H9 (cell line): ENCODE data around the gene SLC47A2. TPM values are rescaled to one million over a fixed set of nuclear protein-coding genes. Genes with fewer than 3 reads are reported as not detected.
A peak's percentile ranks its signal among the peaks of the same experiment; 100 is the strongest.

Source experiments
- DNase-seq: peaks from one replicate; pipeline ENCODE4 v3.0.0-alpha.2; 2017
- H2AFZ ChIP-seq: one replicate; pipeline ENCODE4 v1.6.1; 2013; ENCODE audit warnings: mild to moderate bottlenecking, low read length, control low read depth, moderate library complexity
- H2AK5ac ChIP-seq: 2 replicates; pipeline ENCODE4 v1.6.1; 2013; ENCODE audit warnings: low read length, control low read depth, mixed read lengths; ENCODE audit not compliant: insufficient read length
- H2BK120ac ChIP-seq: one replicate; pipeline ENCODE4 v1.6.1; 2013; ENCODE audit warnings: low read depth, mild to moderate bottlenecking, low read length, control low read depth, inconsistent platforms; ENCODE audit not compliant: poor library complexity, severe bottlenecking
- H2BK12ac ChIP-seq: 2 replicates; pipeline ENCODE4 v1.6.1; 2013; ENCODE audit warnings: low read length, control low read depth, mixed read lengths, low read depth; ENCODE audit not compliant: insufficient read length
- H2BK15ac ChIP-seq: 2 replicates; pipeline ENCODE4 v1.6.1; 2013; ENCODE audit warnings: low read depth, low read length, control low read depth
- H2BK20ac ChIP-seq: one replicate; pipeline ENCODE4 v1.6.1; 2013; ENCODE audit warnings: low read depth, mild to moderate bottlenecking, low read length, control low read depth, inconsistent platforms; ENCODE audit not compliant: poor library complexity, severe bottlenecking
- H2BK5ac ChIP-seq: 2 replicates; pipeline ENCODE4 v1.6.1; 2013; ENCODE audit warnings: low read length, control low read depth, mixed read lengths; ENCODE audit not compliant: insufficient read length
- H3K14ac ChIP-seq: 2 replicates; pipeline ENCODE4 v1.6.1; 2013; ENCODE audit warnings: low read length, control low read depth; ENCODE audit not compliant: insufficient read depth
- H3K18ac ChIP-seq: 2 replicates; pipeline ENCODE4 v1.6.1; 2013; ENCODE audit warnings: low read depth, mild to moderate bottlenecking, mixed read lengths, low read length, control low read depth; ENCODE audit not compliant: insufficient read length
- H3K23ac ChIP-seq: 2 replicates; pipeline ENCODE4 v1.6.1; 2013; ENCODE audit warnings: low read length, control low read depth, mixed read lengths, low read depth; ENCODE audit not compliant: insufficient read length
- H3K23me2 ChIP-seq: 2 replicates; pipeline ENCODE4 v1.6.1; 2013; ENCODE audit warnings: low read depth, mild to moderate bottlenecking, mixed read lengths, low read length, control low read depth; ENCODE audit not compliant: insufficient read length, poor library complexity, severe bottlenecking
- H3K27ac ChIP-seq: 2 replicates; pipeline ENCODE4 v1.5.1; 2013; ENCODE audit warnings: low read length, control low read depth, mixed read lengths, low read depth; ENCODE audit not compliant: insufficient read length
- H3K27me3 ChIP-seq: 2 replicates; pipeline ENCODE4 v1.6.1; 2013; ENCODE audit warnings: low read length, control low read depth, inconsistent platforms; ENCODE audit not compliant: insufficient read depth
- H3K4ac ChIP-seq: 2 replicates; pipeline ENCODE4 v1.6.1; 2013; ENCODE audit warnings: low read depth, mild to moderate bottlenecking, control low read depth, inconsistent platforms, low read length, moderate library complexity
- H3K4me1 ChIP-seq: 2 replicates; pipeline ENCODE4 v1.6.1; 2013; ENCODE audit warnings: low read length, control low read depth, inconsistent platforms; ENCODE audit not compliant: insufficient read depth
- H3K4me2 ChIP-seq: 2 replicates; pipeline ENCODE4 v1.6.1; 2013; ENCODE audit warnings: low read length, control low read depth, mixed read lengths; ENCODE audit not compliant: insufficient read length, insufficient read depth
- H3K56ac ChIP-seq: 2 replicates; pipeline ENCODE4 v1.6.1; 2013; ENCODE audit warnings: low read depth, mild to moderate bottlenecking, mixed read lengths, low read length, control low read depth; ENCODE audit not compliant: insufficient read length
- H3K79me1 ChIP-seq: 2 replicates; pipeline ENCODE4 v1.6.1; 2013; ENCODE audit warnings: low read depth, mild to moderate bottlenecking, moderate library complexity, low read length, control low read depth, inconsistent platforms; ENCODE audit not compliant: insufficient read depth, poor library complexity, severe bottlenecking
- H3K79me2 ChIP-seq: 2 replicates; pipeline ENCODE4 v1.6.1; 2013; ENCODE audit warnings: low read length, control low read depth, inconsistent platforms; ENCODE audit not compliant: insufficient read depth
- H3K9ac ChIP-seq: 2 replicates; pipeline ENCODE4 v1.6.1; 2013; ENCODE audit warnings: low read length, control low read depth, mixed read lengths; ENCODE audit not compliant: insufficient read length; ENCODE audit errors: extremely low read depth
- H3K9me3 ChIP-seq: one replicate; pipeline ENCODE4 v1.6.1; 2013; ENCODE audit warnings: low read depth, low read length, inconsistent platforms; ENCODE audit not compliant: control insufficient read depth
- H3T11ph ChIP-seq: one replicate; pipeline ENCODE4 v1.6.1; 2013; ENCODE audit warnings: mild to moderate bottlenecking, low read length, control low read depth, inconsistent platforms
- H4K20me1 ChIP-seq: one replicate; pipeline ENCODE4 v1.6.1; 2013; ENCODE audit not compliant: control insufficient read depth, insufficient read length, insufficient read depth
- H4K5ac ChIP-seq: 2 replicates; pipeline ENCODE4 v1.6.1; 2013; ENCODE audit warnings: low read depth, mild to moderate bottlenecking, mixed read lengths, low read length, control low read depth; ENCODE audit not compliant: insufficient read length
- H4K8ac ChIP-seq: replicated peaks from 2 replicates; pipeline ENCODE4 v1.6.1; 2013; ENCODE audit warnings: low read length, control low read depth, mixed read lengths, low read depth; ENCODE audit not compliant: insufficient read length
- H4K91ac ChIP-seq: 2 replicates; pipeline ENCODE4 v1.6.1; 2013; ENCODE audit warnings: low read depth, mild to moderate bottlenecking, moderate library complexity, mixed read lengths, low read length, control low read depth; ENCODE audit not compliant: insufficient read length
- H3K27ac Mint-ChIP-seq, 3 experiments: 2 replicates in 2 of 3; 3 replicates in 1 of 3; pipeline ENCODE4 v1.8.0; 2020 to 2021; ENCODE audit warnings: mixed read lengths in 3 of 3, mild to moderate bottlenecking in 1 of 3, moderate library complexity in 1 of 3
- H3K27me3 Mint-ChIP-seq: 2 replicates; pipeline ENCODE4 v1.8.0; 2021; ENCODE audit warnings: low read depth, mild to moderate bottlenecking, moderate library complexity, mixed read lengths
- H3K36me3 Mint-ChIP-seq, 3 experiments: 2 replicates in 2 of 3; 3 replicates in 1 of 3; pipeline ENCODE4 v1.8.0; 2020 to 2021; ENCODE audit warnings: low read depth in 3 of 3, mixed read lengths in 3 of 3; ENCODE audit not compliant: insufficient read depth in 1 of 3
- H3K4me1 Mint-ChIP-seq, 2 experiments: 2 replicates each; pipeline ENCODE4 v1.8.0; 2020; ENCODE audit warnings: mixed read lengths in 2 of 2
- H3K4me3 Mint-ChIP-seq, 2 experiments: 2 replicates in 1 of 2; 3 replicates in 1 of 2; pipeline ENCODE4 v1.8.0; 2020 to 2021; ENCODE audit warnings: mild to moderate bottlenecking in 2 of 2, mixed read lengths in 2 of 2, moderate library complexity in 1 of 2
- H3K9me3 Mint-ChIP-seq, 2 experiments: 2 replicates in 1 of 2; 3 replicates in 1 of 2; pipeline ENCODE4 v1.8.0; 2020; ENCODE audit warnings: mild to moderate bottlenecking in 2 of 2, mixed read lengths in 2 of 2, moderate library complexity in 1 of 2
- CTCF ChIP-seq: fragments of 200-600 bp; sonication (generic); conservative IDR thresholded peaks from 3 replicates; pipeline ENCODE4 v1.8.0; 2021; ENCODE audit warnings: antibody characterized with exemption, mild to moderate bottlenecking
- WGBS: extraction: QIAGEN DNeasy Blood & Tissue Kit; methylation state at CpG from one replicate; pipeline ENCODE4 v1.1.7; 2013; ENCODE audit warnings: missing lambda C conversion rate, low lambda C conversion rate, mixed read lengths; ENCODE audit not compliant: insufficient read length; ENCODE audit errors: extremely low coverage; 5-methylcytosine and 5-hydroxymethylcytosine counted together
- total RNA-seq: library from RNA; stranded (reverse); gene quantifications from 2 replicates; pipeline ENCODE4 v1.2.1, GENCODE V29; 2021

The SLC47A2 gene
- total RNA-seq, 1 experiment from 2014 or later: not detected

DNA sequence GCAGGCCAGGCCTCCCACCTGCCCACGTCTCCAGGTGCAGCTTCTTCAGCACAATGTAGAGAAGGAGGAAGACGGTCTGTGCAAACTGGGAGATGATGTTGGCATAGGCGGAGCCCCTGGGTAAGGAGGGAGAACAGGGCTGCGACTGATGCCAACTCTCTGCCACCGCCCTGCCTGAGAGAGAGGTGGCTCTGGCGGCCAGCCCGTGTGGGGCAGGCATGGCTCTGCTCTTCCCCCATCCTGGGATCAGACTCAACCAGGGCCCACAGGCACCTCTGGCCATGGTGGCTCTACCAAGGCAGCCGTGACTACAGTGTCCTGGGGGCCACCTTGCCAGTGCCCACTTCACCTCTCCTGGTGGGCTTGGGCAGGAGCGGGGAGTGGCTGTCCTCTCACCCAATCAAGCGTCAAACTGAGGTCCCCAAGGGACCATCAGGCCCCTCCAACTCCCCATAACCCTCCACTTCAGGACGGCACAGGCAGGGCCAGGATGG is 8.6 kb downstream of the SLC47A2 start:
- DNase-seq: peak; percentile 30
- Histone ChIP-seq H3K27ac (no peak overlapping the region), H3K4me2 (no peak overlapping the region), H3K23me2 (no peaks in the 10 kb centered on the region), H2BK20ac (no peak overlapping the region), H2AK5ac (no peak overlapping the region), H3K4me1 (no peaks in the 10 kb centered on the region; the same call in 1 of the 2 replicates), H4K20me1 (no peaks in the 10 kb centered on the region), H3K4ac (no peak overlapping the region), H3K27me3 (no peaks in the 10 kb centered on the region), H2AFZ (no peak overlapping the region), H4K8ac (no peak overlapping the region), H2BK5ac (no peak overlapping the region), H3K79me2 (no peaks in the 10 kb centered on the region), H4K91ac (no peak overlapping the region), H4K5ac (no peak overlapping the region), H3T11ph (no peak overlapping the region), H3K14ac (no peak overlapping the region), H3K23ac (no peak overlapping the region), H3K18ac (no peak overlapping the region), H3K56ac (no peak overlapping the region), H3K9ac (no peak overlapping the region), H2BK120ac (no peak overlapping the region), H3K79me1 (no peaks in the 10 kb centered on the region), H2BK12ac (no peak overlapping the region), H3K9me3 (no peaks in the 10 kb centered on the region), H2BK15ac (no peak overlapping the region)
- H3K9me3 Mint-ChIP-seq: no peaks in the 10 kb centered on the region
- H3K4me3 Mint-ChIP-seq: no peak overlapping the region
- no peak overlapping the region for H3K27ac Mint-ChIP-seq
- no CpG with 5 or more reads among the region's 11 CpGs for WGBS
- TF ChIP-seq CTCF: no peak
- H3K4me1 Mint-ChIP-seq: peaks cover 36 to 46% of the 10 kb centered on the region in 2 experiments
- H3K36me3 Mint-ChIP-seq: no peaks in the 10 kb centered on the region
- no peaks in the 10 kb centered on the region for H3K27me3 Mint-ChIP-seq
